HG03565 (cell line): Measurements from ENCODE around the gene TEAD3.

Experiments
- ATAC-seq: cut with Tn5 transposase; IDR thresholded peaks from one replicate; pipeline ENCODE4 v1.9.1; 2021; ENCODE audit warnings: mild to moderate bottlenecking, moderate library complexity; ENCODE audit not compliant: unreplicated experiment

The TEAD3 gene

GRCh38 chr6:35427435-35427834 lies 69.4 kb downstream of the TEAD3 start:
- no peak for ATAC-seq

- no peak for ATAC-seq
These were observed 70.8 kb downstream of the TEAD3 start for GRCh38 chr6:35426074-35426473.

GRCh38 chr6:35425284-35425683 lies 71.6 kb downstream of the TEAD3 start:
- ATAC-seq, result no peak
